ENCODE measurements around the gene KCP.
A peak's percentile ranks its signal among the peaks of the same experiment; 100 is the strongest.

KCP gene

DNA sequence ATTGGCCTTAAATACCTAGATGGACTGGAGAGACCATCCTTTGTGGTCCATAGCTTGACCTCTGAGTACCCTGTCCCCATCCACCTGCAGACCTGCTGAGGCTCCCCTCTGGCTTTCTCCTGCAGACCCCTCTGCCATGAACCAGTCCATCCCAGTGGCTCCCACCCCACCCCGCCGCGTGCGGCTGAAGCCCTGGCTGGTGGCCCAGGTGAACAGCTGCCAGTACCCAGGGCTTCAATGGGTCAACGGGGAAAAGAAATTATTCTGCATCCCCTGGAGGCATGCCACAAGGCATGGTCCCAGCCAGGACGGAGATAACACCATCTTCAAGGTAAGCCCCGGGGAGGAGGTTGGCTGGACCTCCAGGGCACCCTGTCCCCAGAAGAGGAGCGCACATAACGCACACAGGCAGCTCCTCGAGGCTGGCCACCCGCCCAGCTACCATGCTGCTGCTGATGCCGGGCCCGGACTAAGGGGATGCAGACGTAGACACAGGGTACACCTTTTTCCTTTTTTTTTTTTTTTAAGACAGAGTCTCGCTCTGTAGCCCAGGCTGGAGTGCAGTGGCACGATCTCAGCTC, 31.5 kb upstream of the KCP start:
- no peaks in the 10 kb centered on the region for H3K9me2 ChIP-seq (replicated peaks; ENCODE audit: low read depth, low read length)
- H3K4me3 ChIP-seq (ENCODE audit: low read length, poor library complexity, severe bottlenecking): peak overlapping the region; percentile 86
- H3K4me1 ChIP-seq (ENCODE audit: insufficient read depth, low read length, poor library complexity, severe bottlenecking): peaks cover 40% of the 10 kb centered on the region
- TF ChIP-seq EZH2phosphoT487 (IDR thresholded peaks at IDR 0.05; ENCODE audit: borderline replicate concordance): no peak
- TF ChIP-seq, protein P1, sequence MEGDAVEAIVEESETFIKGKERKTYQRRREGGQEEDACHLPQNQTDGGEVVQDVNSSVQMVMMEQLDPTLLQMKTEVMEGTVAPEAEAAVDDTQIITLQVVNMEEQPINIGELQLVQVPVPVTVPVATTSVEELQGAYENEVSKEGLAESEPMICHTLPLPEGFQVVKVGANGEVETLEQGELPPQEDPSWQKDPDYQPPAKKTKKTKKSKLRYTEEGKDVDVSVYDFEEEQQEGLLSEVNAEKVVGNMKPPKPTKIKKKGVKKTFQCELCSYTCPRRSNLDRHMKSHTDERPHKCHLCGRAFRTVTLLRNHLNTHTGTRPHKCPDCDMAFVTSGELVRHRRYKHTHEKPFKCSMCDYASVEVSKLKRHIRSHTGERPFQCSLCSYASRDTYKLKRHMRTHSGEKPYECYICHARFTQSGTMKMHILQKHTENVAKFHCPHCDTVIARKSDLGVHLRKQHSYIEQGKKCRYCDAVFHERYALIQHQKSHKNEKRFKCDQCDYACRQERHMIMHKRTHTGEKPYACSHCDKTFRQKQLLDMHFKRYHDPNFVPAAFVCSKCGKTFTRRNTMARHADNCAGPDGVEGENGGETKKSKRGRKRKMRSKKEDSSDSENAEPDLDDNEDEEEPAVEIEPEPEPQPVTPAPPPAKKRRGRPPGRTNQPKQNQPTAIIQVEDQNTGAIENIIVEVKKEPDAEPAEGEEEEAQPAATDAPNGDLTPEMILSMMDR (conservative IDR thresholded peaks at IDR 0.05; ENCODE audit: low read length): no peak
- H3K27me3 ChIP-seq (ENCODE audit: insufficient read depth, low read length, poor library complexity, severe bottlenecking): peaks cover 6% of the 10 kb centered on the region
- peaks cover 33% of the 10 kb centered on the region; the same call in 1 of the 2 replicates for H3K36me3 ChIP-seq (ENCODE audit: insufficient read depth, low read length)
- peaks cover 7% of the 10 kb centered on the region; the same call in 1 of the 2 replicates for H3F3A ChIP-seq (ENCODE audit: low read depth)
- H3K9me3 ChIP-seq (ENCODE audit: insufficient read depth, low read depth, low read length): no peaks in the 10 kb centered on the region
- peak overlapping the region; percentile 97 for H3K4me2 ChIP-seq (ENCODE audit: low read depth, low read length, poor library complexity, severe bottlenecking)
- peak overlapping the region; percentile 97 for H3K9ac ChIP-seq (ENCODE audit: low read depth, low read length, poor library complexity, severe bottlenecking)
- H4K20me1 ChIP-seq (ENCODE audit: insufficient read depth, low read length, poor library complexity, severe bottlenecking): peaks cover 11% of the 10 kb centered on the region
- H3K79me2 ChIP-seq (ENCODE audit: insufficient read depth, low read length): peaks cover 83% of the 10 kb centered on the region
- no peak overlapping the region for H2AFZ ChIP-seq (ENCODE audit: low read length)

DNA sequence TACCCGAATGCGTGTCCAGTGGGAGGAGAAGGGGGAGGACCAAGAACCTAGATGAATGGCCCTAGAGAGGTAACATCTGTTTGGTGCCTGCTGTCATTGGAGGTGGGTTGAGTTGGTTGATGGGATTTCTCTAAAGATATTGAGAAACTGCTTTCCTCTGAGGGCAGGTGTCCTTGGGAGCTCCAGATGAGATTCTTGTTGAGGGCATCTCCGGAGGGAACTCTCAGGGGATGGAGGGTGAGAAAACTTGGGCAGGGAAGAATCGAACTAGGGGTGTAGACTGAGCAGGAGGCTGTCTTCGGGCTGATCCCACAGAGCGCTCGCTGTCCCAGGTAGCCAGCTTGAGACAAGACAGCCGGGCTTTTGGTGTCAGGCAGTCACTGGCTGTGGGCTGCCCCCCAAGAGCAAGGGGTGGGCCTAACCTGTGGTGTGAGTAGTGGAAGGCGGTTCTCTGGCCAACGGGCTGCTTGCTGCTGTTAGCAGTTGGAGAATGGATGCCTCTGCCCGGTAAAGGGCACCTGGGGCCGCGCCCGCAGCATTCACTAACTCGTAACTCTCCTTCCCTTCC, 30.9 kb upstream of the KCP start:
- Histone ChIP-seq H3K36me3 (ENCODE audit: insufficient read depth, low read length) (peaks cover 27% of the 10 kb centered on the region; the same call in 1 of the 2 replicates), H3K79me2 (ENCODE audit: insufficient read depth, low read length) (peaks cover 82% of the 10 kb centered on the region), H3K9ac (ENCODE audit: low read depth, low read length, poor library complexity, severe bottlenecking) (peak overlapping the region; percentile 97), H4K20me1 (ENCODE audit: insufficient read depth, low read length, poor library complexity, severe bottlenecking) (peaks cover 11% of the 10 kb centered on the region), H3K4me2 (ENCODE audit: low read depth, low read length, poor library complexity, severe bottlenecking) (peak overlapping the region; percentile 97), H3K27me3 (ENCODE audit: insufficient read depth, low read length, poor library complexity, severe bottlenecking) (peaks cover 6% of the 10 kb centered on the region), H3K9me3 (ENCODE audit: insufficient read depth, low read depth, low read length) (no peaks in the 10 kb centered on the region), H3K4me3 (ENCODE audit: low read length, poor library complexity, severe bottlenecking) (peak overlapping the region; percentile 86), H2AFZ (ENCODE audit: low read length) (no peak overlapping the region), H3K9me2 (replicated peaks; ENCODE audit: low read depth, low read length) (no peaks in the 10 kb centered on the region), H3K4me1 (ENCODE audit: insufficient read depth, low read length, poor library complexity, severe bottlenecking) (peaks cover 45% of the 10 kb centered on the region), H3F3A (ENCODE audit: low read depth) (peaks cover 7% of the 10 kb centered on the region; the same call in 1 of the 2 replicates)
- TF ChIP-seq EZH2phosphoT487 (IDR thresholded peaks at IDR 0.05; ENCODE audit: borderline replicate concordance): no peak
- TF ChIP-seq, protein P1 (conservative IDR thresholded peaks at IDR 0.05; ENCODE audit: low read length): no peak

DNA sequence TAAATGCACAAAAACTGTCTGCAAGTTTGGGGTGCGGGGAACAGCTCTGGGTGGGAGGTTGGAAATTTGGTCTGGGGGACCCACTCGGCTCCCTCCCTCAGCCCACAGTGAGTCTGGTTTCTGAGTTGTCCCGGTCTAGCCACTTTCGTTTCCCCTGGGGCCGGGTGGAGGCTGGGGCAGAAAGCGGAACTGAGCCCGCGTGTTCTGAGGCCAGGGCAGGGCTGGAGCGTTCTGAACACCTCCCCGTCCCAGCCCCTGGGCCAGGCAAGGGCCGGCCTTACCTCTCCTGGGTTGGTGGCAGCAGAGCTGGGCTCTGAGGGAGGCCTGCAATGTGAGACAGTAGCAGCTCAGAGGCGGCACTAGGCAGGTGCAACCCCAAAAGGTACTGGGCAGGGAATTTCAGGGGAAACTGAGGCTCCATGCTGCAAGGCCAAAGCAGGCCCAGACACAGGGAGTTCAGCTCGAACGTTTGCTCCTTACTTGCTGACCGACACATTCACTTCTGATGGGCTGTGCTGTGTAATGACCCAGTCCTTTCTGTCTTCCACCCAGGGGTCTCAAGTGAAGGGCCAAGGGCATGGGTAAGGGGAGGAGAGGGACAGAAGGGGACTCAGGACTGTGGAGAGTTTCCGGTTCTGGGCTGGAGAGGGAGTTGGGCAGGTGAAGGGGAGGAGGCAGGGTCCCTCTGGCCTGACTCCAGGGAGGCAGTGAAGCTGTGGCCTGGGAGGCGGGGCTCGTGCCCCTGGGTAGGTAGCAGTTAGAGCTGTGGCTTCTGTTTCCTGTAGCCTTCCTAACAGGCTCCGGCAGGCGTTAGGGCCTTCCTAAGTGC, 30.2 kb upstream of the KCP start:
- peaks cover 11% of the 10 kb centered on the region for H4K20me1 ChIP-seq (ENCODE audit: insufficient read depth, low read length, poor library complexity, severe bottlenecking)
- no peak overlapping the region; the same call in 1 of the 2 replicates for H2AFZ ChIP-seq (ENCODE audit: low read length)
- H3K27me3 ChIP-seq (ENCODE audit: insufficient read depth, low read length, poor library complexity, severe bottlenecking): peaks cover 6% of the 10 kb centered on the region
- peak overlapping the region; percentile 97 for H3K9ac ChIP-seq (ENCODE audit: low read depth, low read length, poor library complexity, severe bottlenecking)
- H3K4me1 ChIP-seq (ENCODE audit: insufficient read depth, low read length, poor library complexity, severe bottlenecking): peaks cover 45% of the 10 kb centered on the region
- H3K79me2 ChIP-seq (ENCODE audit: insufficient read depth, low read length): peaks cover 75% of the 10 kb centered on the region
- no peaks in the 10 kb centered on the region for H3K9me2 ChIP-seq (replicated peaks; ENCODE audit: low read depth, low read length)
- no peak for TF ChIP-seq EZH2phosphoT487 (IDR thresholded peaks at IDR 0.05; ENCODE audit: borderline replicate concordance)
- TF ChIP-seq, protein P1 (conservative IDR thresholded peaks at IDR 0.05; ENCODE audit: low read length): no peak
- H3K36me3 ChIP-seq (ENCODE audit: insufficient read depth, low read length): peaks cover 20% of the 10 kb centered on the region; the same call in 1 of the 2 replicates
- H3K4me3 ChIP-seq (ENCODE audit: low read length, poor library complexity, severe bottlenecking): peak overlapping the region; percentile 86
- H3K9me3 ChIP-seq (ENCODE audit: insufficient read depth, low read depth, low read length): no peaks in the 10 kb centered on the region
- peaks cover 7% of the 10 kb centered on the region; the same call in 1 of the 2 replicates for H3F3A ChIP-seq (ENCODE audit: low read depth)
- H3K4me2 ChIP-seq (ENCODE audit: low read depth, low read length, poor library complexity, severe bottlenecking): peak overlapping the region; percentile 97
